Endometrial microvascular endothelial cells (primary cell): Measurements from ENCODE around the gene HDAC1. TPM values are rescaled to one million over a fixed set of nuclear protein-coding genes. Genes with fewer than 3 reads are reported as not detected.
"Not testable (repeated sequence)": the region's sequence is repeated elsewhere in the genome, so short reads cannot be mapped to it uniquely, and the experiment has no call there.

Source experiments
- in situ Hi-C: cut with HindIII; loops from 2 replicates; pipeline ENCODE4 v1.10.0; 2017; ENCODE audit warnings: low sequenced_read_pairs, low pct_unique_long_range_greater_than_20kb; ENCODE audit errors: inconsistent ontology term
- total RNA-seq: library from RNA; depleted of rRNA; stranded (reverse); fragments of >200 nt; gene quantifications from one replicate; pipeline ENCODE4 v1.2.3, GENCODE V29; 2015; ENCODE audit errors: inconsistent ontology term

HDAC1 gene
- total RNA-seq, 1 donor from 2014 or later = 173 TPM

- in situ Hi-C loops = no loop called here
These were observed 46.8 kb downstream of the HDAC1 start for GRCh38 chr1:32338637-32339145.

GRCh38 chr1:32339363-32339978 lies 47.6 kb downstream of the HDAC1 start:
- in situ Hi-C loops = no loop called here

DNA sequence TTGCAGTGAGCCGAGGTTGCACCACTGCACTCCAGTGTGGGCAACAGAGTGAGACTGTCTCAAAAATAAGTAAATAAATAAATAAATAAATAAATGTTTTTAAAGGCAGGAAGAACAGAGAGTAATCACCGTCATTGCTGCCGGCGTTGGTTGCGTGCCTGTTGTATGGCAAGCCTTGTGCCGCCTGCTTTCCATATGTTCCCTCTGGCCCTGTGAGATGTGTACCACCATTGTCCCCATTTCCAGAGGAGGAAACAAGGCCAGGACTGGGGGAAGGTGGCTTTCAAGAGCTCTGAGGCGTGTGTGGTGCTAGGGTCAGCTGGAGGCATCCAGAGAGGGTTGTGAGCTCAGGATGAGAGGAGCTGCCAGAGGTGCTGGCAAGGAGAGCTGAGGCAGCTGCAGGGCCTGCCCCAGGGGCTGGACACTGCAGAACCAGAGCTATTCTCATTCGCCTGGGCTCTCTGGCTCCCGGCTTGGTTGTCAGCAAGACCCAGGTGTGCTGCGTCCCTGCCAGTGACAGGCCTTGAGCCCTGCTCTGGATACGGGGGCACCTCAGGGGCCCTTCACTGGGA lies 49.4 kb downstream of the HDAC1 start:
- in situ Hi-C loops = no loop called here

- in situ Hi-C loops = no loop called here
These were observed 50.1 kb downstream of the HDAC1 start for GRCh38 chr1:32341971-32342370.

- in situ Hi-C loops = no loop called here
These were observed 50.8 kb downstream of the HDAC1 start for GRCh38 chr1:32342704-32343103.

DNA sequence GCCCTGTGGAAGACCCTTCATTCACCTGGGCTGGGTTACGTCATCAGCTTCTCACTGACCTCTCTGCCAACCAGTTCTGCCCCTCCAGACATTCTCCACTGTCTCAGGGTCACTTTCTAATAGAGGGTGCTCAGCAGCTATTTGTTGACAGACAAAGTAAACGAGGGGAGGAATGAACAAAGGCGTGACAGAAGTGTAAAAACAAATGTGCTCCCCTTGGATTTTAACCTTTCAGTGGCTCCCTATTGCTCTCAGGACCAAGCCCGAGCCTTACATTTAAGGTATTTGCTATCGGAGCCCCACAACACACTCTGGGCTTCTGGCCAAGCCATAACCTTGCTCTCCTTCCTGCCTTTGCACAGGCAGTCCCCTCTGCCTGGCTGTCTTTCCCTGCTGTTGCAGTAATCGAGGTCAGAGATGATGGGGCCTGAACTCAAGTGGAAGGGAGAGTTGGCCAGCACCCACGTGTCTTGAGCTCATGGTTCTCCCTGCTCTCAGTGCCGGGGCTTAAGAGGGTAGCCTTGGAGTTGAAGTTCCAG lies 53.5 kb downstream of the HDAC1 start:
- in situ Hi-C loops = no loop called here

DNA sequence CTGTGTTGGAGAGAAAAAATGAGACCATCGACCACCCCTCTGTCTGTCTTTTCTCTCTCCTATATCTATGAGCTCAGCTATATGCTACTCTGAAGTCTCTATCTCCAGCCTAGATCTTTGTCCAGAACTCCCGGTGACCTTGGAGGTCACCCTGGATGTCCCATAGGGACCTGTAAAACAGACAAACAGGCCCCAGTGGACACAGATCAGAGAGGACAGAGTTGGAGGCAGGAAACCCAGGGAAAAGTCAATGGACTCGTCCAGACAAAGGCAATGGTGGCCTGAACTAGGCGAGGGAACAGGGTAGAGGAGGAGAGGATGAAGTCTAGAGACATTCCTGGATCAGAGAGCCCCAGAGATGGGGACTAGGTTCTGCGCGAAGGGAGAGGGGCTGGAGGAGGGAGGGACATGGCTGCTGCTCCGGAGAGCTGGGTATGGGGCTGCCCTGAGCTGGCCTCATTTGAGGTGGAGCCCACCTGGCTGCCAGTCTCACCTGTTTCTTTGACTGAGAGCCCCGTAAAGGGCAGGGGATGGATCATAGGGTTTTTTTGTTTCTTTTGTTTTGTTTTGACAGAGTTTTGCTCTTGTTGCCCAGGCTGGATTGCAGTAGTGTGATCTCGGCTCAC lies 54.8 kb downstream of the HDAC1 start:
- in situ Hi-C loops = no loop called here

DNA sequence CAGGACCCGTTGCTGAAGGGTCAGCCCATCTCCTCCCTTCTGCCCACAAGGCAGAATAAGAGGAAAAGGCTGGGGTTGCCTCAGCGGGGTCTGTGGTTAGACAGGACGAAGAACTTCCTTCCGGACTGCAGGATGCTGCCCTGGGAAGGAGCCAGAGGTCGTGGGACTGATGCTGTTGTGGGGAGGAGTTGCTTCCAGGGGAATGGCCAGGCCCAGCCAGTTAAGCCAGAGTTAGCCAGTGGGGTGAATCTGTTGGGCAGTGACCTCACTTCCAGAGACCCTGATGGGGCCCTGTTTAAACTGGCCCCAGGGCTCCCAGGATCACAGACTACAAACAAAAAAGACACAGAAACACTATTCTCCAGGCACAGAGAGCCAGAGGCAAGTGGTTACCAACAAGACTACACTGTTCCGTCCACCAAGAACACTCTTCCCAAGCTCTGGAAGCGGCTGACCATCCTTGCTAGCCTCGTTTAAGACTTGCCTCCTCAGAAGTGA lies 57.4 kb downstream of the HDAC1 start:
- in situ Hi-C loops = no loop called here

DNA sequence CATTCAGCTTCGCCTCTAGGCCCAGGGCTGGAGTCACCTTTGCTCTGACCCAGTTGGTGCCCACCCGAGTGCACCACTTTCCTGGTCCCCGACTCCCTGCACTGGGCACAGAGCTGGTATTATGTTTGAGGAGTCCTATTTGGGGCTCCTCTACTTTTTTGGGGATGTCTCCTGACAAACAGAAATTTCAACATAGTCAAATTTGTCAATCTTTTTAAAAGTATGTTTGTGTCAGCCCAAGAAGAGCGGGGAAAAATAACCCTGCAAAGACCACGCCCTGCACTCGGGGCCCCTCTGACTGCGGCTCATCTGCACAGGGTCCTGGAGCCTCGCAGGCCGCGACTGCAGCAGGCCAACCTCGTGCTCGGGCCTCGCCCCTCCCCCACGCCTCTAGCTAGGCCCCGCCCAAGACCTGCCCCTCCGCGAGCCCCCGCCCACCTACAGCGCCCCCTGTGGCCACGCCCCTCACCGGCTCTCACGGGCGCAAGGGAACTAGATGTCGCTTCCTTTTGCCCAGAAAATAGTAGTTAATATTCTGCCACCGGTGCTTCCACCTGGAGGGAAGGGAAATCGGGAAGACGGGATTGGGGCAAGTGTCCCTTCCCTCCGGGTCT lies 59.0 kb downstream of the HDAC1 start:
- in situ Hi-C loops = no loop called here

GRCh38 chr1:32351399-32352238 lies 59.7 kb downstream of the HDAC1 start:
- in situ Hi-C loops = no loop called here

DNA sequence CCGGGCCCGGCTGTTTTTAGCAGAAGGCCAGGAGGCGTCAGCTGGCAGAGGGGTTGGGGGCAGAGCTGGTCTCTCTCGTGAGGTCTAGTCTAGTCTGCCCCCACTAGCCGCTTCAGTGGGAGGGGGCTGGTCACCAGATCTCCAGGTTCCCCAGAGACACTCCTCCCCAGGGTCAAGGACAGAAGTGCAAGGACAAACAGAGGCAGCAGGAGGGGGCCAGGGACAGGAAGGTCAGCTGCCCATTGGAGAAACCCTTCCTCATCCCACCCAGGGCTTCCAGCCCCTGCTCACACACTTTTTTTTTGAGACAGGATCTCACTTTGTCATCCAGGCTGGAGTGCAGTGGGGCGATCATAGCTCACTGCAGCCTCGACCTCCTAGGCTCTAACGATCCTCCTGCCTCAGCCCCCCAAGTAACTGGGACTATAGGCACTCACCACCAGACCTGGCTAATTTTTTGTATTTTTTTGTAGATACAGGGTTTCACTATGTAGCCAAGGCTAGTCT lies 60.4 kb downstream of the HDAC1 start:
- in situ Hi-C loops = no loop called here

- in situ Hi-C loops = no loop called here
These were observed 61.0 kb downstream of the HDAC1 start for GRCh38 chr1:32352831-32353383.

DNA sequence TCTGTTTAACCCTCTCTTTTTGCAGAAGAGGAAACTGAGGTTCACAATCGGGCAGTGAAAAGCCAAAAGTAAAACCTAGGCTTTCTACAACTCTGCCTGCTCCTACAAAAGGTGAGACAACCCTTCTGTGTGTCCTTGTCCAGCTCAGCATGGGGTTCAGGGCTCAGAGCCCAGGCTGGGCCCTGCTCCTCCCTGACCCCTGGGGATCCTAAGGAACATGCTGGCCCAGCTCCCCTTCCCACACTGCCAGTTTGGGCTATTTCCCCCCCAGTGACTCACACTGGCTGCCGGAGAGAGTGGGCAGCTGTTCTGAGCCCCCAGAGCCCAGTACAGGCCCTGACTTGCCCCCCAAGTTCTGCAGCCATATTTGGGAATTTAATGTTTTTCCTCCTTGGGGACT lies 61.5 kb downstream of the HDAC1 start:
- in situ Hi-C loops = no loop called here

GRCh38 chr1:32353886-32354570 lies 62.1 kb downstream of the HDAC1 start:
- in situ Hi-C loops = no loop called here

DNA sequence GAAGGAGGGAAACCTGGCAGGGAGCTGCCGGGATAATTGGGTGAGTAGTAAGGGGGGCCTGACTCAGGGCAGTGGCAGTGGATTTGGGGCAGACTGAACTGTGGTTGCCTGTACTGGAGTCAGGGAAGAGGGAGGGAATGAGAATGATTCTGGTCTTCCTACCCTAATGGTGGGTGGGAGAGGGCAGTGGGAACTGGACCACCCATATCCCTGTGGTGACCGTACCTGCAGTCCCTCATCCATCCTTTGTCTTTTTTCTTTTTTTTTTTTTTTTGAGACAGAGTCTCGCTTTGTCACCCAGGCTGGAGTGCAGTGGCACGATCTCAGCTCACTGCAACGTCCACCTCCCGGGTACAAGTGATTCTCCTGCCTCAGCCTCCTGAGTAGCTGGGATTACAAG lies 63.9 kb downstream of the HDAC1 start:
- in situ Hi-C loops = not testable (repeated sequence)

- in situ Hi-C loops = no loop called here
These were observed 64.6 kb downstream of the HDAC1 start for GRCh38 chr1:32356478-32356877.

- in situ Hi-C loops = no loop called here
These were observed 65.7 kb downstream of the HDAC1 start for GRCh38 chr1:32357614-32358013.

DNA sequence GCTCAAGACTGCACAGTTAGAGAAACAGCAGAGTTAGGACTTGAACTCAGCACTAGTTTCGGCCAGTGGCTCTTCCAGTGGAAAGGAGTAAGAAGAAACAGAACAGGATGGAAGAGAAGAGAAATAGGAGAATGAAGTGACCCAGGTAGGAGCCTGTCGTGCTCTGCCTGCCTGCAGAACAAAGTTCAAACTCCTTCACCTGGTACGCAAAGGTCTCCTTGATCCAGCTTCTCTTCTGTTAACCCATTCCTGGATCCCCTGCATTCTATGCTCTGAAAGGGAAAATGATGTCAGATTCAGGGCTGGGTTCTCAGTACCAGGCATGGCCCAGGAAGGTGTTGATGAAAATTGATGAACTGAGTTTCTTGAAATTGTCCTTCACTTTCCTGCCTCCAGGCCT lies 66.6 kb downstream of the HDAC1 start:
- in situ Hi-C loops = no loop called here
